ENCODE data around the gene TNXB. TPM values are rescaled to one million over a fixed set of nuclear protein-coding genes. Genes with fewer than 3 reads are reported as not detected.

TNXB gene
- polyA plus RNA-seq, 3 donors from 2014 or later = not detected

- DNase-seq = no peak
- no peak overlapping the region for H3K27ac Mint-ChIP-seq
- no peaks in the 10 kb centered on the region for H3K9me3 Mint-ChIP-seq
- H3K4me3 Mint-ChIP-seq = no peak overlapping the region
- peaks cover 0 to 2% of the 10 kb centered on the region in 2 donors for H3K4me1 Mint-ChIP-seq
- peaks cover 2 to 8% (median 8%) of the 10 kb centered on the region in 3 donors for H3K27me3 Mint-ChIP-seq (ENCODE audit: low read depth in 3 of 3)
- no peaks in the 10 kb centered on the region for H3K36me3 Mint-ChIP-seq
Measured at GRCh38 chr6:32083812-32084768, 25.0 kb downstream of the TNXB start.

GRCh38 chr6:32082935-32083334 lies 26.2 kb downstream of the TNXB start:
- Mint-ChIP-seq H3K27me3 (ENCODE audit: low read depth in 3 of 3) (peaks cover 2 to 8% (median 8%) of the 10 kb centered on the region in 3 donors), H3K36me3 (no peaks in the 10 kb centered on the region), H3K9me3 (no peaks in the 10 kb centered on the region), H3K4me1 (peaks cover 0 to 2% of the 10 kb centered on the region in 2 donors), H3K27ac (no peak overlapping the region), H3K4me3 (no peak overlapping the region)
- no peak for DNase-seq

- H3K4me1 Mint-ChIP-seq = peaks cover 0 to 2% of the 10 kb centered on the region in 2 donors
- no peak overlapping the region for H3K27ac Mint-ChIP-seq
- peaks cover 2 to 8% (median 8%) of the 10 kb centered on the region in 3 donors for H3K27me3 Mint-ChIP-seq (ENCODE audit: low read depth in 3 of 3)
- no peaks in the 10 kb centered on the region for H3K9me3 Mint-ChIP-seq
- H3K4me3 Mint-ChIP-seq = no peak overlapping the region
- DNase-seq = no peak
- H3K36me3 Mint-ChIP-seq = no peaks in the 10 kb centered on the region
Measured at GRCh38 chr6:32082478-32082877, 26.7 kb downstream of the TNXB start.

- H3K4me3 Mint-ChIP-seq = no peak overlapping the region
- H3K27me3 Mint-ChIP-seq (ENCODE audit: low read depth in 3 of 3) = peaks cover 2 to 8% (median 5%) of the 10 kb centered on the region in 3 donors
- no peaks in the 10 kb centered on the region for H3K4me1 Mint-ChIP-seq
- no peaks in the 10 kb centered on the region for H3K36me3 Mint-ChIP-seq
- DNase-seq = no peak
- H3K27ac Mint-ChIP-seq = no peak overlapping the region
- H3K9me3 Mint-ChIP-seq = no peaks in the 10 kb centered on the region
Measured at GRCh38 chr6:32081168-32081990, 27.8 kb downstream of the TNXB start.

- Mint-ChIP-seq H3K36me3 (no peaks in the 10 kb centered on the region), H3K4me3 (no peak overlapping the region), H3K27me3 (ENCODE audit: low read depth in 3 of 3) (peaks cover 0 to 6% (median 6%) of the 10 kb centered on the region in 3 donors), H3K9me3 (no peaks in the 10 kb centered on the region), H3K4me1 (no peaks in the 10 kb centered on the region), H3K27ac (peak overlapping the region in 1 of 6 donors; percentile 81)
- no peak for DNase-seq
Measured at GRCh38 chr6:32079566-32080290, 29.4 kb downstream of the TNXB start.

- Mint-ChIP-seq H3K9me3 (no peaks in the 10 kb centered on the region), H3K36me3 (no peaks in the 10 kb centered on the region), H3K27ac (no peak overlapping the region), H3K4me1 (no peaks in the 10 kb centered on the region), H3K4me3 (no peak overlapping the region), H3K27me3 (ENCODE audit: low read depth in 3 of 3) (peaks cover 2 to 6% (median 6%) of the 10 kb centered on the region in 3 donors)
- no peak for DNase-seq
Measured at GRCh38 chr6:32076321-32076809, 32.8 kb downstream of the TNXB start.

- no peak for DNase-seq
- Mint-ChIP-seq H3K4me1 (no peaks in the 10 kb centered on the region), H3K27ac (no peak overlapping the region), H3K36me3 (no peaks in the 10 kb centered on the region), H3K27me3 (ENCODE audit: low read depth in 3 of 3) (peaks cover 2 to 10% (median 6%) of the 10 kb centered on the region in 3 donors), H3K4me3 (no peak overlapping the region), H3K9me3 (no peaks in the 10 kb centered on the region)
Measured at GRCh38 chr6:32075781-32076180, 33.4 kb downstream of the TNXB start.

- Mint-ChIP-seq H3K36me3 (no peaks in the 10 kb centered on the region), H3K4me3 (no peak overlapping the region), H3K27me3 (ENCODE audit: low read depth in 3 of 3) (peaks cover 0 to 10% (median 6%) of the 10 kb centered on the region in 3 donors), H3K27ac (no peak overlapping the region), H3K4me1 (no peaks in the 10 kb centered on the region), H3K9me3 (no peaks in the 10 kb centered on the region)
- DNase-seq = no peak
Measured at GRCh38 chr6:32074996-32075532, 34.1 kb downstream of the TNXB start.

- Mint-ChIP-seq H3K36me3 (no peaks in the 10 kb centered on the region), H3K4me3 (no peak overlapping the region), H3K9me3 (no peaks in the 10 kb centered on the region), H3K4me1 (no peaks in the 10 kb centered on the region), H3K27me3 (ENCODE audit: low read depth in 3 of 3) (peaks cover 0 to 10% (median 3%) of the 10 kb centered on the region in 3 donors), H3K27ac (no peak overlapping the region)
- DNase-seq = no peak
Measured at GRCh38 chr6:32073613-32074012, 35.5 kb downstream of the TNXB start.

- no peaks in the 10 kb centered on the region for H3K36me3 Mint-ChIP-seq
- no peak overlapping the region for H3K27ac Mint-ChIP-seq
- H3K27me3 Mint-ChIP-seq (ENCODE audit: low read depth in 3 of 3) = peaks cover 0 to 10% (median 3%) of the 10 kb centered on the region in 3 donors
- H3K4me3 Mint-ChIP-seq = no peak overlapping the region
- H3K9me3 Mint-ChIP-seq = no peaks in the 10 kb centered on the region
- no peaks in the 10 kb centered on the region for H3K4me1 Mint-ChIP-seq
- no peak for DNase-seq
Measured at GRCh38 chr6:32073101-32073500, 36.0 kb downstream of the TNXB start.

- Mint-ChIP-seq H3K27ac (no peak overlapping the region), H3K27me3 (ENCODE audit: low read depth in 3 of 3) (peaks cover 2 to 10% (median 3%) of the 10 kb centered on the region in 3 donors), H3K4me1 (no peaks in the 10 kb centered on the region), H3K9me3 (no peaks in the 10 kb centered on the region), H3K36me3 (no peaks in the 10 kb centered on the region), H3K4me3 (no peak overlapping the region)
- no peak for DNase-seq
Measured at GRCh38 chr6:32070814-32071543, 38.2 kb downstream of the TNXB start.

GRCh38 chr6:32069878-32070515 lies 39.1 kb downstream of the TNXB start:
- H3K27me3 Mint-ChIP-seq (ENCODE audit: low read depth in 3 of 3) = peaks cover 0 to 10% (median 3%) of the 10 kb centered on the region in 3 donors
- H3K27ac Mint-ChIP-seq = no peak overlapping the region
- DNase-seq = no peak
- no peaks in the 10 kb centered on the region for H3K9me3 Mint-ChIP-seq
- no peaks in the 10 kb centered on the region for H3K36me3 Mint-ChIP-seq
- no peak overlapping the region for H3K4me3 Mint-ChIP-seq
- H3K4me1 Mint-ChIP-seq = no peaks in the 10 kb centered on the region

Data from immature natural killer cell (primary cell).